Measurements from ENCODE around the gene OR2H1. TPM values are rescaled to one million over a fixed set of nuclear protein-coding genes. Genes with fewer than 3 reads are reported as not detected.

OR2H1 gene
- total RNA-seq, 1 donor from 2014 or later: not detected

GRCh38 chr6:29483735-29484134 is 26.8 kb downstream of the OR2H1 start:
- H3K9me3 ChIP-seq (ENCODE audit: low read depth): no peaks in the 10 kb centered on the region
- Mint-ChIP-seq H3K27ac (no peak overlapping the region), H3K4me1 (peaks cover 2% of the 10 kb centered on the region), H3K36me3 (no peaks in the 10 kb centered on the region), H3K9me3 (no peaks in the 10 kb centered on the region), H3K27me3 (ENCODE audit: insufficient read depth, low read depth) (peaks cover 3% of the 10 kb centered on the region), H3K4me3 (no peak overlapping the region)
- no peak overlapping the region for H3K9ac ChIP-seq
- no peaks in the 10 kb centered on the region for H3K4me1 ChIP-seq
- H3F3A ChIP-seq (ENCODE audit: low read depth): no peaks in the 10 kb centered on the region
- TF ChIP-seq EZH2 (IDR thresholded peaks at IDR 0.05) (no peak), EZH2phosphoT487 (IDR thresholded peaks at IDR 0.05) (no peak), CTCF (IDR thresholded peaks at IDR 0.05) (no peak)
- H3K4me3 ChIP-seq: no peak overlapping the region
- H3K79me2 ChIP-seq (ENCODE audit: low read depth): no peaks in the 10 kb centered on the region
- no peak overlapping the region for H2AFZ ChIP-seq (replicated peaks)
- no peak overlapping the region for H3K27ac ChIP-seq
- no peaks in the 10 kb centered on the region for H4K20me1 ChIP-seq (ENCODE audit: low read depth)
- no peak overlapping the region for H3K4me2 ChIP-seq
- no peak for DNase-seq (ENCODE audit: low spot score)
- H3K36me3 ChIP-seq: no peaks in the 10 kb centered on the region
- H3K27me3 ChIP-seq: no peaks in the 10 kb centered on the region

- Histone ChIP-seq H4K20me1 (ENCODE audit: low read depth) (no peaks in the 10 kb centered on the region), H3F3A (ENCODE audit: low read depth) (no peaks in the 10 kb centered on the region), H2AFZ (replicated peaks) (no peak overlapping the region), H3K27me3 (no peaks in the 10 kb centered on the region), H3K36me3 (no peaks in the 10 kb centered on the region), H3K4me1 (no peaks in the 10 kb centered on the region), H3K9me3 (ENCODE audit: low read depth) (no peaks in the 10 kb centered on the region), H3K4me2 (no peak overlapping the region), H3K4me3 (no peak overlapping the region), H3K27ac (no peak overlapping the region), H3K9ac (no peak overlapping the region), H3K79me2 (ENCODE audit: low read depth) (no peaks in the 10 kb centered on the region)
- no peaks in the 10 kb centered on the region for H3K9me3 Mint-ChIP-seq
- H3K36me3 Mint-ChIP-seq: no peaks in the 10 kb centered on the region
- no peak overlapping the region for H3K4me3 Mint-ChIP-seq
- H3K27ac Mint-ChIP-seq: no peak overlapping the region
- DNase-seq (ENCODE audit: low spot score): no peak
- H3K27me3 Mint-ChIP-seq (ENCODE audit: insufficient read depth, low read depth): no peaks in the 10 kb centered on the region
- H3K4me1 Mint-ChIP-seq: no peaks in the 10 kb centered on the region
- TF ChIP-seq EZH2 (IDR thresholded peaks at IDR 0.05): no peak
- TF ChIP-seq EZH2phosphoT487 (IDR thresholded peaks at IDR 0.05): no peak
- TF ChIP-seq CTCF (IDR thresholded peaks at IDR 0.05): no peak
Observed at GRCh38 chr6:29486577-29486976, 29.6 kb downstream of the OR2H1 start.

GRCh38 chr6:29487131-29487530 is 30.2 kb downstream of the OR2H1 start:
- Histone ChIP-seq H3K9ac (no peak overlapping the region), H3K4me3 (no peak overlapping the region), H3K79me2 (ENCODE audit: low read depth) (no peaks in the 10 kb centered on the region), H3K9me3 (ENCODE audit: low read depth) (no peaks in the 10 kb centered on the region), H3F3A (ENCODE audit: low read depth) (no peaks in the 10 kb centered on the region), H3K27ac (no peak overlapping the region), H3K27me3 (no peaks in the 10 kb centered on the region), H3K4me2 (no peak overlapping the region), H2AFZ (replicated peaks) (no peak overlapping the region), H3K4me1 (no peaks in the 10 kb centered on the region), H4K20me1 (ENCODE audit: low read depth) (no peaks in the 10 kb centered on the region), H3K36me3 (no peaks in the 10 kb centered on the region)
- no peaks in the 10 kb centered on the region for H3K36me3 Mint-ChIP-seq
- no peaks in the 10 kb centered on the region for H3K9me3 Mint-ChIP-seq
- no peak for DNase-seq (ENCODE audit: low spot score)
- TF ChIP-seq EZH2 (IDR thresholded peaks at IDR 0.05) (no peak), EZH2phosphoT487 (IDR thresholded peaks at IDR 0.05) (no peak), CTCF (IDR thresholded peaks at IDR 0.05) (no peak)
- no peak overlapping the region for H3K4me3 Mint-ChIP-seq
- no peaks in the 10 kb centered on the region for H3K4me1 Mint-ChIP-seq
- H3K27ac Mint-ChIP-seq: no peak overlapping the region
- no peaks in the 10 kb centered on the region for H3K27me3 Mint-ChIP-seq (ENCODE audit: insufficient read depth, low read depth)
